ENCODE results near the gene RAB24. TPM values are rescaled to one million over a fixed set of nuclear protein-coding genes. Genes with fewer than 3 reads are reported as not detected.

Gene RAB24
- total RNA-seq, 2 donors from 2014 or later, result 79.1 to 92.0 TPM

GRCh38 chr5:177325868-177326381, 22.4 kb upstream of the RAB24 start:
- no peaks in the 10 kb centered on the region for H3K36me3 ChIP-seq (replicated peaks in 1 of 2; ENCODE audit: insufficient read depth in 1 of 2, low read depth in 2 of 2)
- WGBS, 2 donors, result 42 to 50% methylated on average over 1 of the region's 1 CpG
- H3K4me1 ChIP-seq, result peaks cover 47% of the 10 kb centered on the region
- no peak for TF ChIP-seq POLR2A (IDR thresholded peaks at IDR 0.05)
- no peak for TF ChIP-seq CTCF (IDR thresholded peaks at IDR 0.05)
- intact Hi-C loops (cut with DNase I), result no loop called here
- no peaks in the 10 kb centered on the region for H3K27me3 ChIP-seq
- DNase-seq, result peak in 1 of 4 donors; percentile 40
- H3K9me3 ChIP-seq, result no peaks in the 10 kb centered on the region
- peak overlapping the region; percentile 18 to 64 (median 56) for H3K27ac ChIP-seq
- peak; percentile 60 for ATAC-seq
- H3K4me3 ChIP-seq, result no peak overlapping the region

- Histone ChIP-seq H3K27ac (no peak overlapping the region), H3K4me1 (peaks cover 22% of the 10 kb centered on the region), H3K9me3 (no peaks in the 10 kb centered on the region), H3K36me3 (replicated peaks in 1 of 2; ENCODE audit: insufficient read depth in 1 of 2, low read depth in 2 of 2) (no peaks in the 10 kb centered on the region), H3K4me3 (no peak overlapping the region), H3K27me3 (no peaks in the 10 kb centered on the region)
- ATAC-seq, result no peak
- 67 to 96% methylated on average over 5 to 7 of the region's 7 CpGs for WGBS, 2 donors
- TF ChIP-seq POLR2A (IDR thresholded peaks at IDR 0.05) (no peak), CTCF (IDR thresholded peaks at IDR 0.05) (no peak)
- peak in 1 of 4 donors; percentile 51 for DNase-seq
- intact Hi-C loops (cut with DNase I), result loop anchor here (5.0 kb wide), 1 partner anchor 36 kb away; the partner anchor contains the start of gene RGS14
Measured at GRCh38 chr5:177320879-177321278, 17.4 kb upstream of the RAB24 start.

GRCh38 chr5:177319913-177320588, 16.5 kb upstream of the RAB24 start:
- no peaks in the 10 kb centered on the region for H3K36me3 ChIP-seq (replicated peaks in 1 of 2; ENCODE audit: insufficient read depth in 1 of 2, low read depth in 2 of 2)
- 84 to 93% methylated on average over 10 to 14 of the region's 14 CpGs for WGBS, 2 donors
- no peak overlapping the region for H3K4me3 ChIP-seq
- intact Hi-C loops (cut with DNase I), result loop anchor here (5.0 to 10.0 kb wide), 2 partner anchors 37 to 155 kb away; partner anchors contain the start of genes DBN1 and RGS14
- H3K4me1 ChIP-seq, result peaks cover 14% of the 10 kb centered on the region
- no peaks in the 10 kb centered on the region for H3K27me3 ChIP-seq
- no peak overlapping the region for H3K27ac ChIP-seq
- ATAC-seq, result no peak
- TF ChIP-seq CTCF (IDR thresholded peaks at IDR 0.05) (no peak), POLR2A (IDR thresholded peaks at IDR 0.05) (no peak)
- no peak for DNase-seq
- H3K9me3 ChIP-seq, result no peaks in the 10 kb centered on the region

- no peaks in the 10 kb centered on the region for H3K27me3 ChIP-seq
- H3K4me3 ChIP-seq, result no peak overlapping the region
- intact Hi-C loops (cut with DNase I), result loop anchor here (10.0 kb wide), 1 partner anchor 157 kb away; the partner anchor contains the start of gene DBN1
- no peaks in the 10 kb centered on the region for H3K36me3 ChIP-seq (replicated peaks in 1 of 2; ENCODE audit: insufficient read depth in 1 of 2, low read depth in 2 of 2)
- no peaks in the 10 kb centered on the region for H3K9me3 ChIP-seq
- 10 to 14% methylated on average over 7 of the region's 7 CpGs for WGBS, 2 donors
- TF ChIP-seq CTCF (IDR thresholded peaks at IDR 0.05) (peak; percentile 77 to 97 (median 93)), POLR2A (IDR thresholded peaks at IDR 0.05) (no peak)
- H3K4me1 ChIP-seq, result peaks cover 14% of the 10 kb centered on the region
- ATAC-seq, result peak; percentile 92
- DNase-seq, result peak; percentile 89 to 92 (median 90)
- peak overlapping the region in 3 of 4 donors; percentile 6 to 26 (median 13) for H3K27ac ChIP-seq
Measured at GRCh38 chr5:177317959-177318377, 14.4 kb upstream of the RAB24 start.
